ENCODE results near the gene ANO7. TPM values are rescaled to one million over a fixed set of nuclear protein-coding genes. Genes with fewer than 3 reads are reported as not detected.

The ANO7 gene
- total and polyA plus RNA-seq, 2 of the 13 experiments (the other 11 are each of a cell fraction or from before 2014, with no cell fraction given), result 4.1 to 4.9 TPM

DNA sequence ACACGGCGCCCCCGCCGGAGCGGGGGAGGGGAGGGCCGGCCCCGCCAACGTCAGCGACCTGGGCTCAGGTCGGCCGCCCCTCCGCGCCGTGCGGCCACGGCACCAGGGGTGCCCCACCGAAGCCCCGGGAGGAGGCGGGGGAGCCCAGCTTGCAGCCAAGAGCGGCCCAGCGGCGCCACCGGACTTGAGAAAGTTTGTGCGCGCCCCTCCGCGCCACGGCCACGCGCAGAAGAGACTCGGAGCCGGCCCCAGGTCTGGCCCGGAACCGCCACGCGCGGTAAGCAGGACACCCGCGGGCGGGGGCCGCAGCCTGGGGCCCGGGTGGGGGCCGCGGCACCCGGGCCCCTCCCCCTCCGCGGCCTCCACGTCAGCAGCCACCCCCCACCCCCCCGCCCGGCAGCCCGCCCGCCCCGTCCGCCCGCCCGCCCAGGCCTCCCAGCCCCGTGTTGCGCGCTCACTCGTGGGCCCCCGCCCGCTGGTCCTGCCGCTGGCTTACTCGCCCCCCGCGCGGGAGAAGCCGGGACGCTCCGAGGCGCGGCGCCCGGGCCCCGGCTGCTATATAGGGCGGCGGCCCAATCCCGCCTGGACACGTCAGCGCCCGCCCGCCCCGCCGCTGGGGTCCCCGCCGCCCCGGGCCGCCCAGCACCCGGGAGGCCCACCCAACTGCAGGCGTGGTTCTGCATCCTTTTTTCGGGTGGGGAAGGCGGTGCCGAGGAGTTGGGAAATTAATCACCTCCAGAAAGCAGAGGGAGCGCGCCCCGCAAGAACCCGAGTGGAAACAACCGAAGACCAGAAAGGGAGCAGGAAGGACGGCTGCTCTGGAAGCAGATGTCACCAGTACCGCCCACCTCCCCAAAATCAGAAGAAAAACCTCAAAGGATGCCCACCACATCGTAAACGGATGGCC is 84.1 kb downstream of the ANO7 start (continued):
- TF ChIP-seq, protein P1, sequence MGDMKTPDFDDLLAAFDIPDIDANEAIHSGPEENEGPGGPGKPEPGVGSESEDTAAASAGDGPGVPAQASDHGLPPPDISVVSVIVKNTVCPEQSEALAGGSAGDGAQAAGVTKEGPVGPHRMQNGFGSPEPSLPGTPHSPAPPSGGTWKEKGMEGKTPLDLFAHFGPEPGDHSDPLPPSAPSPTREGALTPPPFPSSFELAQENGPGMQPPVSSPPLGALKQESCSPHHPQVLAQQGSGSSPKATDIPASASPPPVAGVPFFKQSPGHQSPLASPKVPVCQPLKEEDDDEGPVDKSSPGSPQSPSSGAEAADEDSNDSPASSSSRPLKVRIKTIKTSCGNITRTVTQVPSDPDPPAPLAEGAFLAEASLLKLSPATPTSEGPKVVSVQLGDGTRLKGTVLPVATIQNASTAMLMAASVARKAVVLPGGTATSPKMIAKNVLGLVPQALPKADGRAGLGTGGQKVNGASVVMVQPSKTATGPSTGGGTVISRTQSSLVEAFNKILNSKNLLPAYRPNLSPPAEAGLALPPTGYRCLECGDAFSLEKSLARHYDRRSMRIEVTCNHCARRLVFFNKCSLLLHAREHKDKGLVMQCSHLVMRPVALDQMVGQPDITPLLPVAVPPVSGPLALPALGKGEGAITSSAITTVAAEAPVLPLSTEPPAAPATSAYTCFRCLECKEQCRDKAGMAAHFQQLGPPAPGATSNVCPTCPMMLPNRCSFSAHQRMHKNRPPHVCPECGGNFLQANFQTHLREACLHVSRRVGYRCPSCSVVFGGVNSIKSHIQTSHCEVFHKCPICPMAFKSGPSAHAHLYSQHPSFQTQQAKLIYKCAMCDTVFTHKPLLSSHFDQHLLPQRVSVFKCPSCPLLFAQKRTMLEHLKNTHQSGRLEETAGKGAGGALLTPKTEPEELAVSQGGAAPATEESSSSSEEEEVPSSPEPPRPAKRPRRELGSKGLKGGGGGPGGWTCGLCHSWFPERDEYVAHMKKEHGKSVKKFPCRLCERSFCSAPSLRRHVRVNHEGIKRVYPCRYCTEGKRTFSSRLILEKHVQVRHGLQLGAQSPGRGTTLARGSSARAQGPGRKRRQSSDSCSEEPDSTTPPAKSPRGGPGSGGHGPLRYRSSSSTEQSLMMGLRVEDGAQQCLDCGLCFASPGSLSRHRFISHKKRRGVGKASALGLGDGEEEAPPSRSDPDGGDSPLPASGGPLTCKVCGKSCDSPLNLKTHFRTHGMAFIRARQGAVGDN (CRISPR knock-in tag; IDR thresholded peaks at IDR 0.05), result peak; percentile 46
- TF ChIP-seq ZNF333 (CRISPR knock-in tag; IDR thresholded peaks at IDR 0.05; ENCODE audit: borderline replicate concordance) (no peak), ZNF772 (CRISPR knock-in tag; IDR thresholded peaks at IDR 0.05) (no peak), REL (CRISPR knock-in tag; conservative IDR thresholded peaks at IDR 0.05) (no peak), KAT7 (CRISPR knock-in tag; IDR thresholded peaks at IDR 0.05; ENCODE audit: borderline replicate concordance) (peak; percentile 56; the same call in 1 of the 2 replicates), HNRNPK (IDR thresholded peaks at IDR 0.05; ENCODE audit: low read depth, low read length, poor library complexity, severe bottlenecking) (peak; percentile 71), ZNF766 (CRISPR knock-in tag; IDR thresholded peaks at IDR 0.05; ENCODE audit: borderline replicate concordance) (0 out of 2 replicates have a peak, but pooled peaks have one; percentile 53), POLR2G (IDR thresholded peaks at IDR 0.05; ENCODE audit: low read depth, low read length) (no peak), SCMH1 (CRISPR knock-in tag; IDR thresholded peaks at IDR 0.05; ENCODE audit: borderline replicate concordance) (no peak), TCF7L2 (IDR thresholded peaks at IDR 0.05; ENCODE audit: low read depth, low read length) (no peak), ZFP37 (CRISPR knock-in tag; IDR thresholded peaks at IDR 0.05; ENCODE audit: borderline replicate concordance) (0 out of 2 replicates have a peak, but pooled peaks have one; percentile 62)
- TF ChIP-seq, protein P2, sequence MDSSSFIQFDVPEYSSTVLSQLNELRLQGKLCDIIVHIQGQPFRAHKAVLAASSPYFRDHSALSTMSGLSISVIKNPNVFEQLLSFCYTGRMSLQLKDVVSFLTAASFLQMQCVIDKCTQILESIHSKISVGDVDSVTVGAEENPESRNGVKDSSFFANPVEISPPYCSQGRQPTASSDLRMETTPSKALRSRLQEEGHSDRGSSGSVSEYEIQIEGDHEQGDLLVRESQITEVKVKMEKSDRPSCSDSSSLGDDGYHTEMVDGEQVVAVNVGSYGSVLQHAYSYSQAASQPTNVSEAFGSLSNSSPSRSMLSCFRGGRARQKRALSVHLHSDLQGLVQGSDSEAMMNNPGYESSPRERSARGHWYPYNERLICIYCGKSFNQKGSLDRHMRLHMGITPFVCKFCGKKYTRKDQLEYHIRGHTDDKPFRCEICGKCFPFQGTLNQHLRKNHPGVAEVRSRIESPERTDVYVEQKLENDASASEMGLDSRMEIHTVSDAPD (CRISPR knock-in tag; IDR thresholded peaks at IDR 0.05), result peak; percentile 26; the same call in 1 of the 2 replicates
- TF ChIP-seq, protein P3, sequence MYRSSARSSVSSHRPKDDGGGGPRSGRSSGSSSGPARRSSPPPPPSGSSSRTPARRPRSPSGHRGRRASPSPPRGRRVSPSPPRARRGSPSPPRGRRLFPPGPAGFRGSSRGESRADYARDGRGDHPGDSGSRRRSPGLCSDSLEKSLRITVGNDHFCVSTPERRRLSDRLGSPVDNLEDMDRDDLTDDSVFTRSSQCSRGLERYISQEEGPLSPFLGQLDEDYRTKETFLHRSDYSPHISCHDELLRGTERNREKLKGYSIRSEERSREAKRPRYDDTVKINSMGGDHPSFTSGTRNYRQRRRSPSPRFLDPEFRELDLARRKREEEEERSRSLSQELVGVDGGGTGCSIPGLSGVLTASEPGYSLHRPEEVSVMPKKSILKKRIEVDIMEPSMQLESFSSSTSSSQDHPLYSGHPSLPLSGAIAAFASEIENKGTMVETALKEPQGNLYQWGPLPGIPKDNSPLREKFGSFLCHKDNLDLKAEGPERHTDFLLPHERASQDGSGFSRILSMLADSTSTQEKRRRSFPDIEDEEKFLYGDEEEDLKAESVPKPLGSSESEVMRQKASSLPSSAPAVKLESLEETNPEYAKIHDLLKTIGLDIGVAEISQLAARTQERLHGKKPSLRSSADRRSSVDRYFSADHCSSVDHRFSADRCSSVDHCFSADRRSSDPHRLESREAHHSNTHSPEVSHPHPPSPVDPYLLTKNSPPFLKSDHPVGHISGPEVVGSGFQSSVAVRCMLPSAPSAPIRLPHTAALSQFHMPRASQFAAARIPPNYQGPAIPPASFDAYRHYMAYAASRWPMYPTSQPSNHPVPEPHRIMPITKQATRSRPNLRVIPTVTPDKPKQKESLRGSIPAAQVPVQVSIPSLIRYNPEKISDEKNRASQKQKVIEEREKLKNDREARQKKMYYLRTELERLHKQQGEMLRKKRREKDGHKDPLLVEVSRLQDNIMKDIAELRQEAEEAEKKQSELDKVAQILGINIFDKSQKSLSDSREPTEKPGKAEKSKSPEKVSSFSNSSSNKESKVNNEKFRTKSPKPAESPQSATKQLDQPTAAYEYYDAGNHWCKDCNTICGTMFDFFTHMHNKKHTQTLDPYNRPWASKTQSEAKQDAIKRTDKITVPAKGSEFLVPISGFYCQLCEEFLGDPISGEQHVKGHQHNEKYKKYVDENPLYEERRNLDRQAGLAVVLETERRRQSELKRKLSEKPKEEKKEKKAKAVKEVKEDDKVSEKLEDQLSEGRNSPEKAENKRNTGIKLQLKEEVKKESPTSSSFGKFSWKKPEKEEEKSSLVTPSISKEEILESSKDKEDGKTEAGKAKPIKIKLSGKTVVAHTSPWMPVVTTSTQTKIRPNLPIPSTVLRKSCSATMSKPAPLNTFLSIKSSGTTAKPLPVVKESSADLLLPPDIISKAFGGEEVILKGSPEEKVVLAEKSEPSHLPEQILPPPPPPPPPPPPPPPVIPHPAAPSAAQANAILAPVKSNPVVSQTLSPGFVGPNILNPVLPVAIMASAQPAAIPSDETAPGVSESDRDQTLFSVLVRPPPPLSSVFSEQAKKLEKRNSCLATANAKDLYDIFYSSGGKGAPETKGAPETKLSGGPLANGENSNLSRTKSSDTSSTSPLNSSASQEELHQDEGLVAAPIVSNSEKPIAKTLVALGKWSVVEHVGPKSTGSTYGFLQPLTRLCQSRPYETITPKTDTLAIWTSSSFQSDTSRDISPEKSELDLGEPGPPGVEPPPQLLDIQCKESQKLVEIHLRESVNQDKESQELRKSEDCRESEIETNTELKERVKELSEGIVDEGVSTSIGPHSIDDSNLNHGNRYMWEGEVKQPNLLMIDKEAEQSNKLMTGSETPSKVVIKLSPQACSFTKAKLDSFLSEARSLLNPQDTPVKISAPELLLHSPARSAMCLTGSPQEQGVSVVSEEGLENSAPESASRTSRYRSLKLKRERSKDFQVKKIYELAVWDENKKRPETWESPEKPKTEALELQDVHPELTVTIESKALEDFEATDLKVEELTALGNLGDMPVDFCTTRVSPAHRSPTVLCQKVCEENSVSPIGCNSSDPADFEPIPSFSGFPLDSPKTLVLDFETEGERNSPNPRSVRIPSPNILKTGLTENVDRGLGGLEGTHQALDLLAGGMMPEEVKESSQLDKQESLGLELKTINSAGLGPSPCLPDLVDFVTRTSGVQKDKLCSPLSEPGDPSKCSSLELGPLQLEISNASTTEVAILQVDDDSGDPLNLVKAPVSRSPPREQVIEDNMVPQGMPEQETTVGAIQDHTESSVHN (CRISPR knock-in tag; IDR thresholded peaks at IDR 0.05), result no peak
